Fibroblast of villous mesenchyme (primary cell): ENCODE measurements around the gene COA8. TPM values are rescaled to one million over a fixed set of nuclear protein-coding genes. Genes with fewer than 3 reads are reported as not detected.
A peak's percentile ranks its signal among the peaks of the same experiment; 100 is the strongest.

Experiments
- DNase-seq: peaks from one replicate; pipeline ENCODE4 v3.0.0-alpha.2; 2010; ENCODE audit warnings: low read depth
- H3K4me3 ChIP-seq: 2 replicates; pipeline ENCODE4 v1.5.1; 2011; ENCODE audit warnings: low read depth, mild to moderate bottlenecking, low read length
- total RNA-seq: library from RNA; depleted of rRNA; stranded (reverse); fragments of >200 nt; gene quantifications from 2 replicates; pipeline ENCODE4 v1.2.3, GENCODE V29; 2012
- TF ChIP-seq, protein P1 (sequence below): IDR thresholded peaks from 2 replicates; pipeline ENCODE4 v1.5.1; 2012; ENCODE audit warnings: low read depth, mild to moderate bottlenecking, low read length; ENCODE audit not compliant: insufficient read depth

Gene COA8
- total RNA-seq, 1 donor, result 32.0 TPM

DNA sequence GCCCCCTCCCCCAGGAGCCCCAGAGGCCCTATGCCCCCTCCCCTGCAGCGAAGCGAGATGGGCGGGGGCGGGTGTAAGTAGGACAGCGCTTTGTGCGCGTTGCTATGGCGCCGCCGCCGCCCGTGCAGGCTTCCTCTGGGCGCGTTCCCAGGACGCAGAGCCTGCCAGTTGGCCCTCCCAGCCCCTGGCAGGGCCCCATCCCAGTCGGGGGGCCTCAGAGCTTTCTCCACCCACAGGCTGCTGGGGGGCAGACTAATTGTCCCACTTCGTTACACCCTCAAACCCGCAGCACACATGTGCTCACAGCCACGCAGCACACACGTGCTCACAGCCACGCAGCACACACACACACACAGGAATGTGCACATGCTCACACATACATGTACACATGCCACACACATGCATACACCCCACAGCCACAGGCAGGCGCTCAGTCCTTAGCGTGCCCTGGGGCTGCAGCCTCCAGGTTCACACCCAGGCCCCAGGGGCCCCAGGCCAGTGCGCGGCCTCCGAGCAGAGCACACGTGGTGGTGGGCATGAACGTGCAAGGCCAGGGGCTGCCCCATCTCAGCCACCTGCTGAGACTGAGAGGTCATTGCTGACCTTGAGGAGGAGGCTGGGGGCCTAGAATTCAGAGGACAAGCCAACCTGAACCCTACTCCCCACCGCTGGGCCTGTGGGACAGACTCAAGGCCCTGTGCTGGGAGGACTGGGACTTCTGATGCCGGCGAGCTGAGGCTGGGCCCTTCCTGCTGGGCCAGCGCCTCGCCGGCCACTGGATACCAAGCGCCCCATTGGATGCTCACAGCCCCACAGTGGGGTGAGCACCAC, 18.2 kb upstream of the COA8 start:
- H3K4me3 ChIP-seq, result no peak overlapping the region
- no peak for DNase-seq
- TF ChIP-seq, protein P1, sequence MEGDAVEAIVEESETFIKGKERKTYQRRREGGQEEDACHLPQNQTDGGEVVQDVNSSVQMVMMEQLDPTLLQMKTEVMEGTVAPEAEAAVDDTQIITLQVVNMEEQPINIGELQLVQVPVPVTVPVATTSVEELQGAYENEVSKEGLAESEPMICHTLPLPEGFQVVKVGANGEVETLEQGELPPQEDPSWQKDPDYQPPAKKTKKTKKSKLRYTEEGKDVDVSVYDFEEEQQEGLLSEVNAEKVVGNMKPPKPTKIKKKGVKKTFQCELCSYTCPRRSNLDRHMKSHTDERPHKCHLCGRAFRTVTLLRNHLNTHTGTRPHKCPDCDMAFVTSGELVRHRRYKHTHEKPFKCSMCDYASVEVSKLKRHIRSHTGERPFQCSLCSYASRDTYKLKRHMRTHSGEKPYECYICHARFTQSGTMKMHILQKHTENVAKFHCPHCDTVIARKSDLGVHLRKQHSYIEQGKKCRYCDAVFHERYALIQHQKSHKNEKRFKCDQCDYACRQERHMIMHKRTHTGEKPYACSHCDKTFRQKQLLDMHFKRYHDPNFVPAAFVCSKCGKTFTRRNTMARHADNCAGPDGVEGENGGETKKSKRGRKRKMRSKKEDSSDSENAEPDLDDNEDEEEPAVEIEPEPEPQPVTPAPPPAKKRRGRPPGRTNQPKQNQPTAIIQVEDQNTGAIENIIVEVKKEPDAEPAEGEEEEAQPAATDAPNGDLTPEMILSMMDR, result no peak

DNA sequence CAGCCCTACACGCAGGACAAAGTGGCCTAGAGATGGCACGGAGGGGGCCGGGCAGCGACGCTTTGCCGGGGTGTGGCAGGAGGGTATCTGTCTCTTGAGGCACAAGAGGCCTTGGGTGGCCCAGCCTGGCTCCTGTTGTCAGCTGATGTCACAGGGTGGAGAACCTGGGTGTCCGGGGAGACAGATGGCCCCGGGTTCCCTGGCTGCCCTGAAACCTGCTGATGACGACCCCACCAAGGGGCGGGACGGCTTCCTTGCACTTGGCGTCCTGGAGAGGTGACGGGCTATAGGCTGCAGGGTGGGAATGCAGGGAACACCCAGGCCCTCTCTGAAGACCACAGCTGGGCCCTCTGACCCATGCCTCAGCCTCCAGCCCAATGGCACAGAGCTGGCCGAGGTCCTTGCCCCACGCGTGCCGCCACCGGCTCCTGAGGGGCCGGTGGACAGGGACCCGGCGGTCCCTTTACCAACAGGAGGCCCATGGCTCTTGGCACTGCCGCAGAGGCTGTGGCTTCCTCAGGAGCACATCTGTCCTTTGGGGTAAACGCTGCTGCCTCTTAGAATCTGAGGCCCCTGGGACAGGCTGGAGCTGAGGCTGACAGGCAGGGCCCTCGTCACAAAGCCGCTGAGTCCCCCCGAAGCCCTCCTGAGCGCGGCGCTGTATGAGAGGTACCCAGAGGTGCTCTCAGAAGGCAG, 17.4 kb upstream of the COA8 start:
- DNase-seq, result no peak
- TF ChIP-seq, protein P1, result no peak
- H3K4me3 ChIP-seq, result no peak overlapping the region

DNA sequence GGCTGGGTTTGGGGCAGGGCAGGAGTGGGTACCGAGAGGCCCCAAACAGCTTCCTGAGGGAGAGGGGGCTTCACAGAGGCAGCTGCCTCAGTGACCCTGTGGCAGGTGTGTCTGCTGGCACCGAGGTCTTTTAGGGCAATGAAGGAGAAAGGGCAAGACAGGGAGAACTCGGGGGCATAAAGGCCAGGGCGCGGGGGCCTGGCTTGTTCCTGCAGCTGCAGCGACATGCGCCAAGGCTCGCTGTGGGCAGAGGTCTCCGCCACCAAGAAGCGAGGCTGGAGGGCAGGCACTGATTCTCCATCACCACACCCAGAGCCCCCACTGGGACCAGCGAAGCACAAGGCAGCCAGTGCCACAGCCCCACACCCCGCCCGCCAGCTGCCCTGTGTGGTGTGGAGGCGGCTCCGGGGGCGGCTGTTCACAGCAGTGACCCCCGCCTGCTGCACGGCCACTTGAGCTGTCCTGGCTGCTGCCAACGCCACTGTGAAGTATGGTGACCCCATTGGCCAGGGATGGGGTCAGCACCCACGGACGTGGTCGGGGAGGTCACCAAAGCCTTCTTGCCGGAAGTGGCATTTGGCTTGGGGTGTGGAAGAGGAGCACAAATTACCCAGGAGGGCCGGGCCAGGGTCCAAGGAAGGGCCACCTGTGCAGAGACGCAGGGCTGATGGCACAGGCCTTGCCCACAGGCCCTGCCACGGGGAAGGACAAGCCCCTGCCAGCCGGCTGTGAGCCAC, 16.7 kb upstream of the COA8 start:
- no peak overlapping the region for H3K4me3 ChIP-seq
- TF ChIP-seq, protein P1, result no peak
- DNase-seq, result no peak

DNA sequence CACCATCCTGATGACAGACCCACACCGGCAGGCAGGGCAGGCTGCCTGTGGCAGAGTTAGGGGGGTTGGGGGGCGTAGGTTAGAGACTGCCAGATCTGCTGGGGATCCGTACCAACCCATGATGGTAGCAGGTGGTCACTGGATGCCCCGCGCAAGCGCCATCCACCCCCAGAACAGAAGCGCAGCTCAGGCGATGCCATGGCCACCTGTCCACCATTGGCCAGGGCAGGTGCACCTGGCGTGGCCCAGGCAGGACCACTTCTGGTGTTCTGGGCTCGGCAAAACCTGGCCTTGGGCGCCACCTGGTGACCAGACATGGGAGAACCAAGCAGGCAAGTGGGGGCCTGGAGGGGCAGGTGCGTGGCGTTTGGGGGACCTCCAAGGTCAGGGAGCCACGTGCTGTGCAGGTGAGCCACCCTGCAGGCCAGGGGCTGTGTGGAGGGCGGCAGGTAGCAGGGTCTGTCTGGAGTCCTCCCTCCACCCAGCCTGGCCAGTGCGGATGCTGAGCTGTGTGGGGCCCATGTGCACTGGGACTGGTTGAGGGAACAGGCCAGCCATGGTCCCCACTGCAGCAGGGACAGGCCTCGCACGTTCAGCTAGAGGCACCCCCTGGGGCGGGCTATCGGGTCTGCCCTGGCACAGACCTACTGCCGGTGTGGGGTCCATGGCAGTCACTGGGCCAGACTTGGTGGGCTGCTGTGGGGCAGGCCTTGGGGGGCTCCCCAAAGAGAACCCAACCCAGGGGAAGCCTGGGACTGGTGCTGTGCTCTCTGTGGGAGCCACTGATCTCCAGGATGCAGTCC, 15.9 kb upstream of the COA8 start:
- peak; percentile 43 for DNase-seq
- no peak overlapping the region for H3K4me3 ChIP-seq
- TF ChIP-seq, protein P1, result peak; percentile 82

DNA sequence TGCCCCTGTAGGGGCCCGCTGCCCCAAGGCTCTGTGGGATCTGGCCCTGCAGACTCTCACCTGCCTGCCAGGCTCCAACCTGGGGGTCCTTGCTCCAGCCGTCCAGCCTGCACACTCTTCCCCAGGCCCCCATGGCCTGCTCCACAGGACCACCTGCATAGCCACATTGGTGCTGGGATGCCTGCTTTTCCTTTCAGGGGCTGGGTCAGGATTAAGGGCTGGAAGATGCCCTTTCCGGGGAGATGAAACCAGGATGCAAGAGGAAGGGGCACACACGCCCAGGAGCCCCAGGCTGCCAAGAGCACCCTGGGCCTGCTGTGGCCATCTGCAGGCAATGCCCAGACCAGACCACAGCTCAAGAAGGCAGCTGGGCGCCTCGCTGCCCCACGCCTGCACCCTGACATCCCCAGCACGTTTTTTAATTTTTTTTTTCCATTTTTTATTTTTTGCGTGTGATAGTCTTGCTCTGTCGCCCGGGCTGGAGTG, 15.3 kb upstream of the COA8 start:
- TF ChIP-seq, protein P1, result no peak
- no peak for DNase-seq
- no peak overlapping the region for H3K4me3 ChIP-seq

DNA sequence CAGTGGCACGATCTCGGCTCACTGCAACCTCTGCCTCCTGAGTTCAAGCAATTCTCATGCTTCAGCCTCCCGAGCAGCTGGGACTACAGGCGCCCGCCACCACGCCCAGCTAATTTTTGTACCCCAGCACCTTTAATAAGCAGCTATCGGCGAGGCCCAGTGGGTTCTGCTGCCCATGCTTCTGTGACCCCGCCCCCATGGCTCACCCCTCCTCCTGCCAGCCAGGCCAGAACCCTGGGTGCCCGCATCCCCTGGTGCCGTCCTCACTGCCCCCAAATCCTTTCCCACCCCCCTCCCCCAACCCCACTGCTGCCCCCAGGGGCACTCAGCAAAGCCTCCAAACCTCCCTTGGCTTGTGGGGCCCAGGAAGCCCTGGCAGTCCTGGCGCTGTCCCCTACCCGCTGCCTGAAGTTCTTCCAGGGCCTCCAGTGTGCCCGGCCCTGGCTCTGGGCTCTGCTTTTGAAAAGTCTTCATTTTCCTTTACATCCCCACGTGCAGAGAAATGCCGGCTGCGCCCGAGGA, 14.8 kb upstream of the COA8 start:
- TF ChIP-seq, protein P1, result no peak
- no peak overlapping the region for H3K4me3 ChIP-seq
- no peak for DNase-seq
